Thyroid gland (tissue), 4 donors: ENCODE measurements around the gene FAM13C.
"Not testable (repeated sequence)": the region's sequence is repeated elsewhere in the genome, so short reads cannot be mapped to it uniquely, and the experiment has no call there.

Source experiments
- POLR2A ChIP-seq, 2 donors: fragments of 450-650 bp; IDR thresholded peaks; one replicate each; pipeline ENCODE4 v1.6.1; 2017; ENCODE audit warnings: antibody characterized with exemption in 2 of 2, mild to moderate bottlenecking in 2 of 2, moderate library complexity in 1 of 2
- TF ChIP-seq, protein P1 (sequence below), 6 experiments: fragments of 200-600 bp in 3 of 6; fragments of 450-650 bp in 3 of 6; sonication (generic) in 3 of 6; IDR thresholded peaks; one replicate each; pipeline ENCODE4 v1.5.1; 2016 to 2019; ENCODE audit warnings: antibody characterized with exemption in 6 of 6, mild to moderate bottlenecking in 2 of 6, inconsistent platforms in 1 of 6, moderate library complexity in 1 of 6

DNA sequence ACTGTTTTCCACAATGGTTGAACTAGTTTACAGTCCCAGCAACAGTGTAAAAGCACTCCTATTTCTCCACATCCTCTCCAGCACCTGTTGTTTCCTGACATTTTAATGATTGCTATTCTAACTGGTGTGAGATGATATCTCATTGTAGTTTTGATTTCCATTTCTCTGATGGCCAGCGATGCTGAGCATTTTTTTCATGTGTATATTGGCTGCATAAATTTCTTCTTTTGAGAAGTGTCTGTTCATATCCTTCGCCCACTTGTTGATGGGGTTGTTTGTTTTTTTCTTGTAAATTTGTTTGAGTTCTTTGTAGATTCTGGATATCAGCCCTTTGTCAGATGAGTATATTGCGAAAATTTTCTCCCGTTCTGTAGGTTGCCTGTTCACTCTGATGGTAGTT is 37.0 kb upstream of the FAM13C start:
- TF ChIP-seq, protein P1, sequence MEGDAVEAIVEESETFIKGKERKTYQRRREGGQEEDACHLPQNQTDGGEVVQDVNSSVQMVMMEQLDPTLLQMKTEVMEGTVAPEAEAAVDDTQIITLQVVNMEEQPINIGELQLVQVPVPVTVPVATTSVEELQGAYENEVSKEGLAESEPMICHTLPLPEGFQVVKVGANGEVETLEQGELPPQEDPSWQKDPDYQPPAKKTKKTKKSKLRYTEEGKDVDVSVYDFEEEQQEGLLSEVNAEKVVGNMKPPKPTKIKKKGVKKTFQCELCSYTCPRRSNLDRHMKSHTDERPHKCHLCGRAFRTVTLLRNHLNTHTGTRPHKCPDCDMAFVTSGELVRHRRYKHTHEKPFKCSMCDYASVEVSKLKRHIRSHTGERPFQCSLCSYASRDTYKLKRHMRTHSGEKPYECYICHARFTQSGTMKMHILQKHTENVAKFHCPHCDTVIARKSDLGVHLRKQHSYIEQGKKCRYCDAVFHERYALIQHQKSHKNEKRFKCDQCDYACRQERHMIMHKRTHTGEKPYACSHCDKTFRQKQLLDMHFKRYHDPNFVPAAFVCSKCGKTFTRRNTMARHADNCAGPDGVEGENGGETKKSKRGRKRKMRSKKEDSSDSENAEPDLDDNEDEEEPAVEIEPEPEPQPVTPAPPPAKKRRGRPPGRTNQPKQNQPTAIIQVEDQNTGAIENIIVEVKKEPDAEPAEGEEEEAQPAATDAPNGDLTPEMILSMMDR (IDR thresholded peaks at IDR 0.05) = not testable (repeated sequence)
- TF ChIP-seq POLR2A (IDR thresholded peaks at IDR 0.05) = not testable (repeated sequence)
